HG02870 (cell line): ENCODE data around the gene PHLDA1.

Experiments used
- ATAC-seq: cut with Tn5 transposase; IDR thresholded peaks from one replicate; pipeline ENCODE4 v1.9.1; 2021; ENCODE audit warnings: mild to moderate bottlenecking, moderate library complexity; ENCODE audit not compliant: unreplicated experiment

Gene PHLDA1

GRCh38 chr12:76038176-76038575 is 6.6 kb upstream of the PHLDA1 start:
- ATAC-seq, result no peak

GRCh38 chr12:76037130-76038103 is 5.8 kb upstream of the PHLDA1 start:
- peak; percentile 72 for ATAC-seq

GRCh38 chr12:76035045-76035444 is 3.5 kb upstream of the PHLDA1 start:
- no peak for ATAC-seq

- ATAC-seq, result no peak
These were observed 1.8 kb upstream of the PHLDA1 start for GRCh38 chr12:76033081-76034011.

- peak; percentile 19 for ATAC-seq
These were observed 736 bp upstream of the PHLDA1 start for GRCh38 chr12:76032043-76032981.

GRCh38 chr12:76031081-76031413 is 529 bp downstream of the PHLDA1 start:
- ATAC-seq, result peak; percentile 13

GRCh38 chr12:76030341-76031080 is 1.1 kb downstream of the PHLDA1 start:
- peak; percentile 0 for ATAC-seq

GRCh38 chr12:76029982-76030340 is 1.6 kb downstream of the PHLDA1 start:
- no peak for ATAC-seq

- no peak for ATAC-seq
These were observed 2.9 kb downstream of the PHLDA1 start for GRCh38 chr12:76028571-76029277.

GRCh38 chr12:76026643-76027063 is 4.9 kb downstream of the PHLDA1 start:
- ATAC-seq, result no peak

GRCh38 chr12:76025601-76026575 is 5.7 kb downstream of the PHLDA1 start:
- ATAC-seq, result no peak

- no peak for ATAC-seq
These were observed 6.5 kb downstream of the PHLDA1 start for GRCh38 chr12:76024942-76025600.

- no peak for ATAC-seq
These were observed 7.3 kb downstream of the PHLDA1 start for GRCh38 chr12:76024102-76024781.

GRCh38 chr12:76023069-76023690 is 8.4 kb downstream of the PHLDA1 start:
- ATAC-seq, result no peak

GRCh38 chr12:76022506-76022905 is 9.1 kb downstream of the PHLDA1 start:
- no peak for ATAC-seq
